VCaP (cell line): ENCODE results near the gene RSRC1.
"Not testable (repeated sequence)": the region's sequence is repeated elsewhere in the genome, so short reads cannot be mapped to it uniquely, and the experiment has no call there.

ENCODE experiments used
- H3K27ac ChIP-seq: fragments of 450-650 bp; 2 replicates; pipeline ENCODE4 v1.5.1; 2017
- TF ChIP-seq, protein P1 (sequence below): fragments of 450-650 bp; conservative IDR thresholded peaks from 2 replicates; pipeline ENCODE4 v1.5.1; 2017; ENCODE audit warnings: mild to moderate bottlenecking, moderate library complexity

The RSRC1 gene

GRCh38 chr3:158297940-158298339 is 188.1 kb downstream of the RSRC1 start:
- H3K27ac ChIP-seq = no peak overlapping the region
- TF ChIP-seq, protein P1, sequence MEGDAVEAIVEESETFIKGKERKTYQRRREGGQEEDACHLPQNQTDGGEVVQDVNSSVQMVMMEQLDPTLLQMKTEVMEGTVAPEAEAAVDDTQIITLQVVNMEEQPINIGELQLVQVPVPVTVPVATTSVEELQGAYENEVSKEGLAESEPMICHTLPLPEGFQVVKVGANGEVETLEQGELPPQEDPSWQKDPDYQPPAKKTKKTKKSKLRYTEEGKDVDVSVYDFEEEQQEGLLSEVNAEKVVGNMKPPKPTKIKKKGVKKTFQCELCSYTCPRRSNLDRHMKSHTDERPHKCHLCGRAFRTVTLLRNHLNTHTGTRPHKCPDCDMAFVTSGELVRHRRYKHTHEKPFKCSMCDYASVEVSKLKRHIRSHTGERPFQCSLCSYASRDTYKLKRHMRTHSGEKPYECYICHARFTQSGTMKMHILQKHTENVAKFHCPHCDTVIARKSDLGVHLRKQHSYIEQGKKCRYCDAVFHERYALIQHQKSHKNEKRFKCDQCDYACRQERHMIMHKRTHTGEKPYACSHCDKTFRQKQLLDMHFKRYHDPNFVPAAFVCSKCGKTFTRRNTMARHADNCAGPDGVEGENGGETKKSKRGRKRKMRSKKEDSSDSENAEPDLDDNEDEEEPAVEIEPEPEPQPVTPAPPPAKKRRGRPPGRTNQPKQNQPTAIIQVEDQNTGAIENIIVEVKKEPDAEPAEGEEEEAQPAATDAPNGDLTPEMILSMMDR = no peak

- TF ChIP-seq, protein P1 = no peak
Measured at GRCh38 chr3:158308236-158308928, 198.5 kb downstream of the RSRC1 start.

GRCh38 chr3:158312560-158313141 is 202.8 kb downstream of the RSRC1 start:
- no peak overlapping the region for H3K27ac ChIP-seq

More at GRCh38 chr3:158308236-158308928, 198.5 kb downstream of the RSRC1 start:
- no peak overlapping the region for H3K27ac ChIP-seq

GRCh38 chr3:158313338-158313927 is 203.5 kb downstream of the RSRC1 start:
- TF ChIP-seq, protein P1 = peak; percentile 77
- no peak overlapping the region for H3K27ac ChIP-seq

More at GRCh38 chr3:158312560-158313141, 202.8 kb downstream of the RSRC1 start:
- TF ChIP-seq, protein P1 = no peak

DNA sequence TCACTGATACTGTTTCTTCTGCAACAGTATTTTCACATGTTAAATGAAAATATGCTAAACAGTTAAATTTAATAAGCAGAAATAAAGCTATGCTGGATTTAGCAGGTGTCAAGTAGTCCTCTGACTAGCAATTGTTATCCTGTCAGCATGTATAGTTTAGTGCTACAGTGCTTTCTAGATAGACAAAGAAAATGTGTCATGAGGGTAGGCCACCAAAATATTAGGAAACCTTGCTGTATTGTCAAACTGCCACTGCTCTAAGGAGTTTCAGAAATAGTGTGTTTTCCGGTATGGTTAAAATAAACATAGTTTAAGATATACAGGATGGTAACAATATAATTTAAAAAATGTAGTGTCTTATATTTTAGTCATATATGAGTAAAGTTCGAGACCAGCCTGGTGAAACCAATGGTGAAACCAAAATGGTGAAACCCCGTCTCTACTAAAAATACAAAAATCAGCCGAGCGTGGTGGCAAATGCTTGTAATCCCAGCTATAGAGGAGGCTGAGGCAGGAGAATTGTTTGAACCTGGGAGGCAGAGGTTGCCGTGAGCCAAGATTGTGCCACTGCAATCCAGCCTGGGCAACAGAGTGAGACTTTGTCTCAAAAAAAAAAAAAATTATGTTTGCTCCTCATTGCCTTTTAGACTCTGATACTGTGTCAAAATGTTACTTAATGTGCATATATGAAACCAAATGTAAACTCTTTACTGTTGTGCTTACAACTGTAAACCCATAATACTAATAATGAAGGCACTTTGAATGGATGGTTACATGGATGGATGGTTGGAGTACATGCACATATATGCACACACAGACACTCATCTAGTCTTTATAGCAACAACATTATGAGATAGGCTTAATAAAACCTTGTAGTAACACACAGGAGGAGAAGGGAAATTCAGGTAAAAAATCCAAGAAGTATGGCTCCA is 204.8 kb downstream of the RSRC1 start:
- H3K27ac ChIP-seq = no peak overlapping the region
- TF ChIP-seq, protein P1 = no peak

DNA sequence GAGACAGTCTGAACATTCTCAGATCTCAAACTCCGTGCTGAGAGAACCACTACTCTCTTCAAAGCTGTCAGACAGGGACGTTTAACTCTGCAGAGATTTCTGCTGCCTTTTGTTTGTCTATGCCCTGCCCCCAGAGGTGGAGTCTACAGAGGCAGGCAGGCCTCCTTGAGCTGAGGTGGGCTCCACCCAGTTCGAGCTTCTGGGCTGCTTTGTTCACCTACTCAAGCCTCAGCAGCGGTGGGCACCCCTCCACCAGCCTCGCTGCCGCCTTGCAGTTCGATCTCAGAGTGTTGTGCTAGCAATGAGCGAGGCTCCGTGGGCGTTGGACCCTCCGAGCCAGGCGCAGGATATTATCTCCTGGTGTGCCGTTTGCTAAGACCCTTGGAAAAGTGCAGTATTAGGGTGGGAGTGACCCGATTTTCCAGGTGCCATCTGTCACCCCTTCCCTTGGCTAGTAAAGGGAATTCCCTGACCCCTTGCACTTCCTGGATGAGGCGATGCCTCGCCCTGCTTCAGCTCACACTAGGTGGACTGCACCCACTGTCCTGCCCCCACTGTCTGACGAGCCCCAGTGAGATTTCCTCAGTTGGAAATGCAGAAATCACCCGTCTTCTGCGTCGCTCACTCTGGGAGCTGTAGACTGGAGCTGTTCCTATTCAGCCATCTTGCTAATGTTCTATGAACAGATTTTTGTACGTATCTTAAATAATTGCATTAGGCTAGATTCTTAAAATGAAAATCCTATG is 220.0 kb downstream of the RSRC1 start:
- not testable (repeated sequence) for H3K27ac ChIP-seq

DNA sequence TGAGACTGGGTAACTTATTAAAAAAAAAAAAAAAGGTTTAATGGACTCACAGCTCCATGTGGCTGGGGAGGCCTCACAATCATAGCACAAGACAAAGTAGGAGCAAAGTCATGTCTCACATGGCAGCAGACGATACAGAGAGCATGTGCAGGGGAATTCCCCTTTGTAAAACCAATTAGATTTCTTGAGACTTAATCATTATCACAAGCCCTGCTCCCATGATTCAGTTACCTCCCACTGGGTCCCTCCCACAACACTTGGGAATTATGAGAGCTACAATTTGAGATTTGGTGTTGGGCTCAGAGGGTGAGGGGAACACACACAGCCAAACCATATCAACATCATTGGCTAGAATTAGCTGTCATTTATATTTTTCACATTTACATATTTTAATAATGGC is 221.0 kb downstream of the RSRC1 start:
- no peak overlapping the region for H3K27ac ChIP-seq
- TF ChIP-seq, protein P1 = no peak
